Nephron progenitor cell (in vitro differentiated cells): ENCODE measurements around the gene PPL.
A peak's percentile ranks its signal among the peaks of the same experiment; 100 is the strongest.

ENCODE experiments used
- DNase-seq: peaks from one replicate; pipeline ENCODE4 v3.0.0; 2021
- H3K27ac Mint-ChIP-seq: 2 replicates; pipeline ENCODE4 v1.8.0; 2021; ENCODE audit warnings: mild to moderate bottlenecking, moderate library complexity, mixed read lengths
- H3K27me3 Mint-ChIP-seq: 2 replicates; pipeline ENCODE4 v1.8.0; 2021; ENCODE audit warnings: mild to moderate bottlenecking, low read depth, mixed read lengths; ENCODE audit not compliant: poor library complexity
- H3K36me3 Mint-ChIP-seq: 2 replicates; pipeline ENCODE4 v1.8.0; 2021; ENCODE audit warnings: low read depth, mixed read lengths
- H3K4me1 Mint-ChIP-seq: 2 replicates; pipeline ENCODE4 v1.8.0; 2021; ENCODE audit warnings: mixed read lengths
- H3K4me3 Mint-ChIP-seq: 2 replicates; pipeline ENCODE4 v1.8.0; 2021; ENCODE audit warnings: mild to moderate bottlenecking, moderate library complexity, mixed read lengths
- H3K9me3 Mint-ChIP-seq: 2 replicates; pipeline ENCODE4 v1.8.0; 2021; ENCODE audit warnings: mild to moderate bottlenecking, moderate library complexity, mixed read lengths
- TF ChIP-seq, protein P1 (sequence below): fragments of 200-600 bp; sonication (generic); IDR thresholded peaks from 2 replicates; pipeline ENCODE4 v1.5.0; 2021; ENCODE audit warnings: antibody characterized with exemption

The PPL gene

DNA sequence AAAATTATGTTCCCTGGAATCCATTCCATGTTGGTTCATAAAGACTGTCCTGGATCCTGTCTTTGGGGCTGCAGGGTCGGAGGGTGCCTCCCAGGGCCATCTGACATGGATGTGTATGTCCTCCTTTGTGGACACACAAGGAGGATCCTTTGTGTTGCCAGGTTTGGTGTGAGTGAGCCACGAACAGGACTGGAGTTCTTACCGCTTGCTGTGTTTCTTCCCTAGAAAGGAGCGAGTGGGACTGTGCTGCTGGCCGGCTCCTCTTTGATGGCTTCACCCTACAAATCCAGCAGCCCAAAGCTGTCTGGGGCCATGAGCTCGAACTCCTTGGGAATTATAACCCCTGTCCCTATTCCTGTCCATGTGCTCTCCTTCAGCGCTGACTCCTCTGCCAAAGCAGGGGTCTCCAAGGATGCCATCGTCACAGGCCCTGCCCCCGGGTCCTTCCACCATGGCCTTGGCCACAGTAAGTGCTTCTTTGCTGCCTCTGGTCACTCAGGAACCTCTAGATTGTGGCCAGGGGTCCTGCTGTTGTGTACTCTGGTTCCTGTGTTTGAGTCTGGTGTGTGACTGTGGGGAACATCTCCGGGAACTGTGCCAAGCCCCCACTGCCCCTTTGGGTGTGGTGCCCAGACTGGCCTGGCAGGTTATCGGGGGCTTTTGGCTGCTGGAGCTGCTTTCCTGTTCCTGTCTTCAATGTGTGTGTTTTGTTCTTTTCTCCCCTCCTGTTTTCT is 60.1 kb downstream of the PPL start:
- H3K9me3 Mint-ChIP-seq: no peaks in the 10 kb centered on the region
- peaks cover 50% of the 10 kb centered on the region for H3K36me3 Mint-ChIP-seq
- DNase-seq: no peak
- H3K4me3 Mint-ChIP-seq: no peak overlapping the region
- H3K4me1 Mint-ChIP-seq: no peaks in the 10 kb centered on the region
- no peak overlapping the region for H3K27ac Mint-ChIP-seq
- no peaks in the 10 kb centered on the region for H3K27me3 Mint-ChIP-seq
- TF ChIP-seq, protein P1, sequence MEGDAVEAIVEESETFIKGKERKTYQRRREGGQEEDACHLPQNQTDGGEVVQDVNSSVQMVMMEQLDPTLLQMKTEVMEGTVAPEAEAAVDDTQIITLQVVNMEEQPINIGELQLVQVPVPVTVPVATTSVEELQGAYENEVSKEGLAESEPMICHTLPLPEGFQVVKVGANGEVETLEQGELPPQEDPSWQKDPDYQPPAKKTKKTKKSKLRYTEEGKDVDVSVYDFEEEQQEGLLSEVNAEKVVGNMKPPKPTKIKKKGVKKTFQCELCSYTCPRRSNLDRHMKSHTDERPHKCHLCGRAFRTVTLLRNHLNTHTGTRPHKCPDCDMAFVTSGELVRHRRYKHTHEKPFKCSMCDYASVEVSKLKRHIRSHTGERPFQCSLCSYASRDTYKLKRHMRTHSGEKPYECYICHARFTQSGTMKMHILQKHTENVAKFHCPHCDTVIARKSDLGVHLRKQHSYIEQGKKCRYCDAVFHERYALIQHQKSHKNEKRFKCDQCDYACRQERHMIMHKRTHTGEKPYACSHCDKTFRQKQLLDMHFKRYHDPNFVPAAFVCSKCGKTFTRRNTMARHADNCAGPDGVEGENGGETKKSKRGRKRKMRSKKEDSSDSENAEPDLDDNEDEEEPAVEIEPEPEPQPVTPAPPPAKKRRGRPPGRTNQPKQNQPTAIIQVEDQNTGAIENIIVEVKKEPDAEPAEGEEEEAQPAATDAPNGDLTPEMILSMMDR: no peak

DNA sequence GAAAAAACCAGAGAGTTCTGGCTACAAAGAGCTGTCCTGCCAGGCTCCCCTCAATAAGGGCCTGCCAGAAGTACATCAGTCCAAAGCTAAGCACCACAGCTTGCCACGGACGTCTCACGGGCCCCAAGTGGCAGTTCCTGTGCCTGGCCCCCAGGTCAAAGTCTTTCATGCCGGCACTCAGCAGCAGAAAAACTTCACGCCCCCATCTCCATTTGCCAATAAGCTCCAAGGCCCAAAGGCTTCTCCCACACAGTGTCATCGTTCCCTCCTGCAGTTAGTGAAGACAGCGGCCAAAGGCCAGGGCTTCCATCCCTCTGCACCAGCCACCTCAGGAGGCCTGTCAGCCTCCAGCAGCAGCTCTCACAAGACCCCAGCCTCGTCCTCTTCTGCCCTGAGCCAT is 62.3 kb downstream of the PPL start:
- Mint-ChIP-seq H3K4me3 (no peak overlapping the region), H3K27ac (peak overlapping the region; percentile 20), H3K27me3 (no peaks in the 10 kb centered on the region), H3K9me3 (no peaks in the 10 kb centered on the region), H3K4me1 (no peaks in the 10 kb centered on the region), H3K36me3 (peaks cover 53% of the 10 kb centered on the region)
- TF ChIP-seq, protein P1: no peak
- no peak for DNase-seq

DNA sequence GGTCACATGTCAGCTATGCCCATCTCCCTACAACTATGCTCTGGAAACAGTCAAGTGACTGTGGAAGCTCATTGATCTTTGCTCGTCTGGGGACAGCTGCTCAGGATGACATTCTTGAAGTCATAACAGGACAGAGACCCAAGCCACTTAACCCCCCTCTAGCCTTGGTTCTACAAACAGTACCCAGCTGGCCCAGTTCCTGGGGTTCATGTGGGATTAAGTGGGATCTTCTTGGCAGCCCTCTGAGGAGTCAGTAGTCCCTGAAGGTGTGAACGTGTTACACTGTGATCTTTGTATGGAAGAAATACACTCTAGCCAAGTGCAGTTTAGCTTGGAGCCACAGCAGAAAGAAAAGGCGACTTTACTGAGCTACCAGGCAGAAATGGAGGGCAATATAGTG is 63.9 kb downstream of the PPL start:
- Mint-ChIP-seq H3K4me3 (no peak overlapping the region), H3K9me3 (no peaks in the 10 kb centered on the region), H3K27me3 (no peaks in the 10 kb centered on the region)

DNA sequence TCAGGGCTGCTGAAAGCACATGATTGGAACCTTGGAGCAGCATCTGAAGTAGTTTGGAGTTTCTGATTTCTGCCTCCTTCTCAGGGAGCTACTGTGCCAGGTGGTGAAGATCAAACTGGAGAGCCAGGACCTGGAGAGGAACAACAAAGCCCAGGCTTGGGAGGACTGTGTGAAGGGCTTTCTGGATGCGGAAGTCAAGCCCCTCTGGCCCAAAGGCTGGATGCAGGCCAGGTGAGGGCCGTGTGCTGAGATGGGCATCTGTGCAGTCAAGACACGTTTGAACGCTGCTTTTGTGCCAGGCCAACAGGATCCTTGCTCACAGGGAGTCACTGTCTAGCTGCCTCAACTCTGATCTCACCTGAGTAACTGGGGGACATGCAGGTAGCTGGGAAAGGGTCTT is 65.9 kb downstream of the PPL start:
- Mint-ChIP-seq H3K27me3 (no peaks in the 10 kb centered on the region), H3K4me1 (no peaks in the 10 kb centered on the region), H3K9me3 (no peaks in the 10 kb centered on the region), H3K4me3 (no peak overlapping the region), H3K36me3 (peaks cover 52% of the 10 kb centered on the region), H3K27ac (peak overlapping the region; percentile 47)
- no peak for DNase-seq
- TF ChIP-seq, protein P1: no peak

More for the DNA sequence above, 63.9 kb downstream of the PPL start:
- no peak for DNase-seq
- Mint-ChIP-seq H3K4me1 (no peaks in the 10 kb centered on the region), H3K36me3 (peaks cover 50% of the 10 kb centered on the region), H3K27ac (no peak overlapping the region)
- TF ChIP-seq, protein P1: no peak

DNA sequence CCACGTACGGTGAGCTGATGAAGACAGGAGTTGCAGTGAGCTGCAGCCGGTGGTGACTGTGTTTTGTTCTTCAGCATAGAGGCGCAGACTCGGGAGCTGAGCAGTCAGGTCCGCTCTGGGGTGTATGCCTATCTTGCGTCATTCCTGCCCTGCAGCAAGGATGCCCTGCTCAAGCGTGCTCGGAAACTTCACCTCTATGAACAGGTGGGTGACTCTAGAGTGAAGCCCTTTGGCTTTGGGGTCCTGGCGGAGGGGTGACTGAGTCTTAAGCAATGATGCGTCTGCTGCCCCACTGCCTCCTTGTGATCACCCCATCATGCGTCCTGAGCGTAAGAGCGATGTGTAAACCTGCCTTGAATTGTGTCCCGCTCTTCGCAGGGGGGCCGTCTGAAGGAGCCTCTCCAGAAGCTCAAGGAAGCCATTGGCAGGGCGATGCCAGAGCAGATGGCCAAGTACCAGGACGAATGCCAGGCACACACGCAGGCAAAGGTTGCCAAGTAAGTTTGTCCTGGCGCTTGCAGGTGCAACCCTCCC is 66.7 kb downstream of the PPL start:
- peaks cover 46% of the 10 kb centered on the region for H3K36me3 Mint-ChIP-seq
- TF ChIP-seq, protein P1: no peak
- no peak for DNase-seq
- H3K4me3 Mint-ChIP-seq: no peak overlapping the region
- H3K27me3 Mint-ChIP-seq: no peaks in the 10 kb centered on the region
- no peak overlapping the region for H3K27ac Mint-ChIP-seq
- H3K9me3 Mint-ChIP-seq: no peaks in the 10 kb centered on the region
- H3K4me1 Mint-ChIP-seq: no peaks in the 10 kb centered on the region
